Stimulated activated CD4-positive, alpha-beta T cell treated with anti-CD3 and anti-CD28 coated beads, Interleukin-2, amount 100 ng/mL, for 4 hours (primary cell): ENCODE results near the gene GPSM1.
"Not testable (repeated sequence)": the region's sequence is repeated elsewhere in the genome, so short reads cannot be mapped to it uniquely, and the experiment has no call there.

Experiments used
- DNase-seq: peaks from one replicate; pipeline ENCODE4 v3.0.0-alpha.2; 2020; ENCODE audit warnings: low read depth

GPSM1 gene

GRCh38 chr9:136345281-136346156 lies 18.2 kb downstream of the GPSM1 start:
- DNase-seq: no peak

DNA sequence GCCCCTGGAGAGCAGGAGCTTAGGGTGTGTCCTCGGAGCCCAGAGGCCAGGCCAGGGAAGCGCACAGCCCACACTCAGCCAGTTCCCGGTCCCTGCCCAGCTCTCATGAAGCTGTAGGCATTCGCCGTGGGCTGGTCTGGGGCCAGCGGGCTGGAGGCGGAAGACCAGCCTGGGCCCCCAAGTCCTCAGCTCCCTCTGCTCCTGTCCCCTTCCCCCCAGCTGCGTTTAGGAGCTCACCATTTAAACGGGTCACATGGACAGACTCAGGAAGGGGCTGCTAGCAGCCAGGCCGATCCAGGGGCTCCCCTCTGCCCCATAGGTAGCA lies 18.8 kb downstream of the GPSM1 start:
- no peak for DNase-seq

DNA sequence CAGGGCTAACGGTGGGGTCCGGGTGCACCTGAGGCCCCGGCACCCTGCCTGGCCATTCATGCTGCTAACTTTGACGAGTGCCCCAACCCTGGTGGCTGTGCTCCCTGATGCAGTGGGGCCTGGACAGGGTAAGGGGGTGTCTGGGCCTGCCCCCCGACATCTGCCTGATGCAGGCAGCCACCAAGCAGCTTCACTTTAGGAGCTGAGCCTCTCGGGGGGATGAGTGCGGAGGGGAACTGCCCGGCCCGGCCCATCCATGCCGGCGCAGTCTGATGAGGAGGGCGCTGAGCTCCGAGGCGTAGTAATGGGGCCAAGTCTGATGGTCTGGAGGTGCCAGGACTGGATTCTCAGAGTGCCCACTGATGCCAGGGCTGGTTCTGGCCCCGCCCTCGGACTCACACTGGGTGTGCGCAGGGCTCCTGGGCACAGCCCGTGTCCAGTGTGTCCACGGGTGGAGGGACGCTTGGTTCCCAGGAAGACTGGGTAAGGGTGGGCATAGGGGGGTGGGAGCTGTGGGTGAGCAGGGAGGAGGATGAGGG lies 19.7 kb downstream of the GPSM1 start:
- DNase-seq: no peak

DNA sequence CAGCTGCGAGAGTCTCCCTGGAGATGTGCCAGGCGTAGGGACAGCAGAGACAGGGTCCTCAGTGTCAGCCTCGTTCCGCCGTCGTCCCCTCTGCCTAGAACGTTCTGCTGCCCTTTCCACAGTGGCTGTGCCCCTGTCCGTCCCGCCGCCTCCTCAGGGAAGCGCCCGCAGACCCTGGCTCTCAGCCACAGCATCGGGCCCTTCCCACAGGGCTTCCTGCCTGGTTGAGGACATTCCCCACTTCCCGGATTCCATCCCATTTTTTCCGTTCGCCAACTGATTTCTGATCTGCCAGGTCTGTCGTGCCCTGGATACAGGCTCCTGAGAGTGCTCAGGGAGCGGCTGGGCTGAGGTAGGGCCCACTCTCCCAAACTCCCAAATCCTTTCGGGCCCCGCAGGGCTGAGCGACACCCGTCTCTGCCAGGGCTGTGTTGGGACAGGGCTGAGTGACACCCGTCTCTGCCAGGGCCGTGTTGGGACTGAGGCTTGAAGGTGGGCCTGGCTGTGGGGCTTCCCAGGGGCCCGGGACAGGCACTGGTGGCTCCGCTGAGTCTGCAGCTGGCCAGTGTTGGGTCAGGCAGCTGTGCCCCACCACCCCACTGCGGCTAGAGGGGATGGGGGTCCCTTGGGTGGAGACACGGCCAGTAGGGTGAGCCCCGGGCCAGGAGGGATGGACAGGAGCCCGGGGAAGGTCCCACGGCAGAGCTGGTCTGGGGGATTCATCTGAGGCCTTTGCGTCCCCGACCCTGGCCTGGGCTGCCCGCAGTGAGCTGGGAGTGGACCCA lies 20.3 kb downstream of the GPSM1 start:
- DNase-seq: no peak

- DNase-seq: no peak
These were observed 21.4 kb downstream of the GPSM1 start for GRCh38 chr9:136348691-136349090.

DNA sequence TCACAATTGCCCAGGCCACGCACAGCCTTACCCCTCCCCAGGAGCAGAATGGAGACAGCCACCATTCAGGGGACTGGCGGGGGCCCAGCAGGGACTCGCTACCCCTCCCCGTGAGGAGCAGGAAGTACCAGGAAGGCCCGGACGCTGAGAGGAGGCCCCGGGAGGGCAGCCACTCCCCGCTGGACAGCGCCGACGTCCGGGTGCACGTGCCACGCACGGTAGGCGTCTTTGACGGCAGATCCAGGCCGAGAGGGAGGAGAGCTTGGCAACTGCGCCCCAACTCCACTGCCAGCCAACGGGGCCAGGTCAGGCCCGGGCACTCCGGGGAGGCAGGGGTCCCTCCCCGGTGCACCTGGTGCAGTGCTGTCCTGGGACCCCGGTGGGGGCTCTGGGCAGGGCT lies 22.2 kb downstream of the GPSM1 start:
- DNase-seq: no peak

GRCh38 chr9:136351252-136351800 lies 24.0 kb downstream of the GPSM1 start:
- DNase-seq: no peak

DNA sequence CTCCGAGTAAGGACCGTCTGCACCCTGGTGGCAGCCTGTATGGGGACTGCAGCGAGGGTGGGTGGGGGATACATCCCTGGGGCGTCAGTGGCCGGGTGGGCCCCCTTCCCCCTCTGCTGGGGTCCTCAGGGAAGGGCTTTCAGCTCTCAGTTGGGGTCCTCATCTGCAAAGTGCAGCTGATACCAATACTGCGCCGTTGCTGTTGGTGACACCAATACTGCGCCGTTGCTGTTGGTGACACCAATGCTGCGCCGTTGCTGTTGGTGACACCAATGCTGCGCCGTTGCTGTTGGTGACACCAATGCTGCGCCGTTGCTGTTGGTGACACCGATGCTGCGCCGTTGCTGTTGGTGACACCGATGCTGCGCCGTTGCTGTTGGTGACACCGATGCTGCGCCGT lies 24.5 kb downstream of the GPSM1 start:
- DNase-seq: not testable (repeated sequence)

DNA sequence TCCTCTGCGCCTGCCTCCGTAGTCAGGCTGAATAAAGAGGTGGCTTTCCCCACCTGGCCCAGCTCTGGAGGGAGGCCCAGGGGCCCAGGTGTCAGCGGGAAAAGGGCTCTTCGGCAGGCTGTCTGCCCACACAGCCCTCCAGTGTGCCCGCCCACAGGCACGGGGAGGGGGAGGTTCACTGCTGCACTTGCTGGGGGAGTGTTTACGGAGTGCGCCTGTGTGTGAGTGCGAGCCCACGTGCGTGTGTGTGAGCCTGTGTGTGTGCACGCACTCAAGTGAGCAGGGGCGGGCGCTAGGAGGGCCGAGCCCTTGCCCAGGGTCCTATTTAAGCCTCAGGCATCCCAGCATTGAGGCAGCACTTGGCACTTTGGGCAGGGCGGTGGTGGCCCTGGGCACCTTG lies 25.3 kb downstream of the GPSM1 start:
- DNase-seq: no peak

DNA sequence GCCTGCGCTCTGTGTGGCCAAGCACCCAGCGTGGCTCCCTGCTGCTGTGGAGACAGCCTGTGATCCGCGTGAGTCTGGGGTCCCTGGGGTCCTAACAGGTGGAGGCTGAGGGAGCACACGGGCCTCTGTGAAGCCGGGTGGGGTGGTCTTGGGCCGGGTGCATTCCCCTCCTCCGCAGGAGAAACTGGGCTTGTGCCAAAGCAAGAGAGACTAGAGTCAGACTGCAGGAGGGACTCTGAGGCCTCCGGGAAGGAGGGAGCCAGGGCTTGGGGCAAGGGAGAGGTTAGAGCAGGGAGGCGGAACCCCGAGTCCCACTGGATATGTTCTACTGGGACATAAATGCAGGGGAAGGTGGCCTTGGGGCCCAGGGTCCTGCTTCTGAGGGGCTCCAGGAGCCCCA lies 25.7 kb downstream of the GPSM1 start:
- DNase-seq: no peak

DNA sequence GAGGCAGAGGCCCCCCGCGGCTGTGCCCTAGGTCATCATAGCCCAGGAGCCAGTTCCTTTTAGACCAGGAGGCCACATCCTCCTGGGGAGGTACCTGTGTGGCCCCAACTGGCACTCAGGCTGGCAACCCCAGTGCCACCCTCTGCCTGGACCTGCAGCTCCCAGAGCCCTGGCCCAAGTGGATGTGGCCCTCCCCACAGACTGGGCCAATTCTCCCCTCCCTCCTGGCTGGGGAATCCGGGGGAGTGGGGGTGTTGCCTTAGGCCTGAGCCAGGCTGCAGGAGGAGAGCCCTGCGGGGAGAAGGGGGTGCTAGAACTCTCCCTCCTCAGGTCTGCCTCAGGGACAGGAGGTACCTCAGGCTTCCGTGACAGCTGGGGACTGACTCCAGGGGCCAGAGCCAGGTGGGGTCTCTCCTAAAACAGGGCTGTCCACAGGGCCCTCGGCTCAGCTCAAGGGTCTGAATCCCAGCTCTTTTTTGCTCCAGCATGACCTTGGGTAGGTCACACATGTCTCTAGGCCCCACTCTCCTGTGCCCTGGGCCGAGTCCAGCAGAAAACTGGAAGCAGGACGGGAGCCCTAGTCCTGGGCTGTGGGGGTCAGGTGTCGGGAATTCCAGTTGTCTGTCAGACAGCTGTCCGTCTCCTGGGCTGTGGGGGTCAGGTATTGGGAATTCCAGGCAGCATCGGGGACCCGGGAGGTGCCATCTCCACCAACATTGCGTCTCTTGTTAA lies 26.6 kb downstream of the GPSM1 start:
- DNase-seq: no peak

GRCh38 chr9:136354592-136355085 lies 27.3 kb downstream of the GPSM1 start:
- DNase-seq: no peak

DNA sequence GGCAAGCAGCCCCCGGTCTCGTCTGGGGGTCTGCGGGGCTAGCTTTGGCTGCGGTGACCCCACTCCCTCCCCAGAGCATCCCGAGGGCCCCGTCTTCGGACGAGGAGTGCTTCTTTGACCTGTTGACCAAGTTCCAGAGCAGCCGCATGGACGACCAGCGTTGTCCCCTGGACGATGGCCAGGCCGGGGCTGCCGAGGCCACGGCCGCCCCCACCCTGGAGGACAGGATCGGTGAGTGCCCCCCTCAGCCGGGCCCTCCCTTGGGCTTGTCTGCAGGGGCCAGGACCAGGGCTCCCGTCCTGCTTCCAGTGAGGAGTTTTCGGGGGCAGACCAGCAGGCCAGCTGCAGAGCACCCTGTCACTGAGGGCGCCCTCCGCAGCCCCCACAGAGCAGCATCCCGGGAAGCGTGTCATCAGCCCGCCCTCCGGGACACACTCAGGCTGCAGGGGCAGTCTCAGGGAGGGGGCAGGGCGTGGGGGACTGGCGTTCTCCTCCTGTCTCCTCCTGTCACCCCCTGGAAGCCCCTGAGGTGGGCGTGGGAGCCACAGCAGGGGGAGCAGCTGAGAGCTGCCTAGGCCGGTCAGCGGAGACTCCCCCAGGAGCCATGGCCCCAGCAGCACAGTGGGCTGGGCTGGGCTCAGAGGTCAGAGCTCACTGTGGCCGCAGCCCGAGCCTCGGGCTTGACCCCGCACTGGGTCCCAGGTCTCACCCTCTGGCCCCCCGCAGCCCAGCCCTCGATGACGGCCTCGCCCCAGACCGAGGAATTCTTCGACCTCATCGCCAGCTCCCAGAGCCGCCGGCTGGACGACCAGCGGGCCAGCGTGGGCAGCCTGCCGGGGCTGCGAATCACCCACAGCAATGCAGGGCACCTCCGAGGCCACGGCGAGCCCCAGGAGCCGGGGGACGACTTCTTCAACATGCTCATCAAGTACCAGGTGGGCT lies 28.5 kb downstream of the GPSM1 start:
- no peak for DNase-seq

DNA sequence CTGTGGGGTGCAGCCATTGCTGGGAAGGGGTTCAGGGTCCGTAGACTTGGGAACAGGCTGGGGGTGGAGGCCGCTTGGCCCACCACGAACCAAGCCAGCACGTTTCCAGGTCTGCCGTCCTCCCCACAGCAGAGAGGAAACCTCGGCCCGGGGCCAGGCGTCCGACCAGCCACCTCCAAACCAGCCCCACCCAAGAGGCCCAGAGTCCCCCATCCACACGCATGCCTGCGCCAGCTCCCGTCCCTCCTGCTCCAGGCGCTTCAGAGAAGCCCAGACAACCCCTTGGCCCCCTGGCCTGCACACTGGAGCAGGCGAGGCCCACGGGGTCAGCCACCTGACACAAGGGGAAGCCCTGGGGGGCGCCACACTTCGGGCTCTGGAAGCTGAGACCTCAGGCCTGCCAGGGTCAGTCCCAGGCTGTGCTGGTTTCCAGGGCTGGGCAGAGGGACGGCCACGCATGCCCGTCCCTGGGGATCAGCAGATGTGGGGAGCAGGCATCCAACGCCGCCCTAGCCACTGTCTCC lies 29.9 kb downstream of the GPSM1 start:
- no peak for DNase-seq

GRCh38 chr9:136358016-136358415 lies 30.7 kb downstream of the GPSM1 start:
- no peak for DNase-seq

GRCh38 chr9:136358888-136359287 lies 31.5 kb downstream of the GPSM1 start:
- no peak for DNase-seq

- no peak for DNase-seq
These were observed 32.7 kb downstream of the GPSM1 start for GRCh38 chr9:136359774-136360718.

GRCh38 chr9:136361047-136361753 lies 33.9 kb downstream of the GPSM1 start:
- no peak for DNase-seq
